ENCODE results near the gene GATA1.

Gene GATA1

GRCh38 chrX:48826135-48826875, 39.9 kb downstream of the GATA1 start, which contains the start of gene ERAS:
Gene ERAS, plus strand, starts transcription at chrX:48826513. Its CDS starts 2,611 bp downstream, at chrX:48829124.
- Histone ChIP-seq H3K79me2 (ENCODE audit: control insufficient read depth, low read length) (no peaks in the 10 kb centered on the region), H3K9me3 (ENCODE audit: control insufficient read depth, insufficient read depth, low read length) (no peaks in the 10 kb centered on the region), H3K27ac (ENCODE audit: low read depth, low read length) (no peak within 1 kb of the TSS), H3K4me2 (ENCODE audit: low read length) (no peak within 1 kb of the TSS), H3K27me3 (ENCODE audit: control insufficient read depth, low read length) (no peaks in the 10 kb centered on the region), H3K4me3 (ENCODE audit: low read length) (no peak within 1 kb of the TSS), H4K20me1 (ENCODE audit: control insufficient read depth, insufficient read depth, low read depth, low read length) (no peaks in the 10 kb centered on the region), H3K4me1 (ENCODE audit: control insufficient read depth, low read length) (no peaks in the 10 kb centered on the region), H3K9me2 (replicated peaks; ENCODE audit: control insufficient read depth, low read length) (no peaks in the 10 kb centered on the region), H3F3A (ENCODE audit: control insufficient read depth, insufficient read depth) (no peaks in the 10 kb centered on the region), H3K36me3 (ENCODE audit: control insufficient read depth, low read length) (no peaks in the 10 kb centered on the region)
- TF ChIP-seq EZH2phosphoT487 (IDR thresholded peaks at IDR 0.05; ENCODE audit: borderline replicate concordance, low read length) (no peak), CTCF (IDR thresholded peaks at IDR 0.05; ENCODE audit: low read depth, low read length, poor library complexity, severe bottlenecking) (peak; percentile 14)

DNA sequence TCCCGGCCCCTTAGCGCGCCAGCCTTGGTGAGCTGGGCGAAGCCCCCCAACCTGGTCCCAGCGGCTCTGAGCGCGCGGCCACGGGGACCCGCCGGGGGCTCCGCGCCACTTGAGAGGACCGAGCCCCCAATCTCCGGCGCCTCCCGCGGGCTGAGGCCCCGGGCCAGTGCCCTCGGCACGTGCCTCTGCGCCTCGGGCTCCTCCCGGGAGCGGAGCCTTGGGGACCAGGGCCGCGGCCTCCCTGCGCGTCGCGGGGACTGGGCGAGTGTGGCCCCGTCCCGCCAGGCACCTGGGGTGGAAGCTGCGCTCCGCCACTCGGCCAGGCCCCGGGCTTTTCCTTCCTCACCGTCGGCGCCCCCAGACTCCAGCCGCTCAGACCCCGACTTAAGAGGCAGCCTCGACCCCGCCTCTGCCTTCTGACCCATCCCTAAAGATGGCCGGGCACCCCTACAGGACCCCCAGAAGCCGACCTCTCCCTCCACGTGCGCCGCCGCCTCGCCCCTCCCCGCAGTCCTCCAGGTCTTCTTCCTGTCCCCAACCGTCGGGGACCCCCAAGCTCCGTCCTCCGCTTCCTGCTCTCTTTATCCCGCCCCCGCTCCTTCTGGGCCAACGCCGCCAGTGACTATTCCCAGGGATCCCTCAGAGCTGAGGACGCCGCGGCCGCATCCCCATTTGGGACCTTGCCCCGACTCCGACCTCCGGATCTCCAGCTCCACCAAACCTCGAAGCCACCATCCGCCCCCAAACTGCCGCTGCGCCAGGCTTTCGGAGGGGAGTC, 40.7 kb downstream of the GATA1 start:
- Histone ChIP-seq H3K4me2 (ENCODE audit: low read length) (no peak overlapping the region), H3K4me3 (ENCODE audit: low read length) (no peak overlapping the region), H3K27me3 (ENCODE audit: control insufficient read depth, low read length) (no peaks in the 10 kb centered on the region)

GRCh38 chrX:48827654-48827968, 41.2 kb downstream of the GATA1 start:
- Histone ChIP-seq H4K20me1 (ENCODE audit: control insufficient read depth, insufficient read depth, low read depth, low read length) (no peaks in the 10 kb centered on the region), H3K79me2 (ENCODE audit: control insufficient read depth, low read length) (no peaks in the 10 kb centered on the region), H3K27me3 (ENCODE audit: control insufficient read depth, low read length) (no peaks in the 10 kb centered on the region), H3K9me2 (replicated peaks; ENCODE audit: control insufficient read depth, low read length) (no peaks in the 10 kb centered on the region), H3K27ac (ENCODE audit: low read depth, low read length) (no peak overlapping the region), H3K4me2 (ENCODE audit: low read length) (no peak overlapping the region), H3K9me3 (ENCODE audit: control insufficient read depth, insufficient read depth, low read length) (no peaks in the 10 kb centered on the region), H3K36me3 (ENCODE audit: control insufficient read depth, low read length) (no peaks in the 10 kb centered on the region), H3K4me3 (ENCODE audit: low read length) (no peak overlapping the region), H3F3A (ENCODE audit: control insufficient read depth, insufficient read depth) (no peaks in the 10 kb centered on the region), H3K4me1 (ENCODE audit: control insufficient read depth, low read length) (no peaks in the 10 kb centered on the region)
- TF ChIP-seq CTCF (IDR thresholded peaks at IDR 0.05; ENCODE audit: low read depth, low read length, poor library complexity, severe bottlenecking) (no peak), EZH2phosphoT487 (IDR thresholded peaks at IDR 0.05; ENCODE audit: borderline replicate concordance, low read length) (no peak)

More for the DNA sequence above, 40.7 kb downstream of the GATA1 start:
- Histone ChIP-seq H3K36me3 (ENCODE audit: control insufficient read depth, low read length) (no peaks in the 10 kb centered on the region), H3K9me3 (ENCODE audit: control insufficient read depth, insufficient read depth, low read length) (no peaks in the 10 kb centered on the region), H3K9me2 (replicated peaks; ENCODE audit: control insufficient read depth, low read length) (no peaks in the 10 kb centered on the region), H3K27ac (ENCODE audit: low read depth, low read length) (no peak overlapping the region), H3F3A (ENCODE audit: control insufficient read depth, insufficient read depth) (no peaks in the 10 kb centered on the region), H4K20me1 (ENCODE audit: control insufficient read depth, insufficient read depth, low read depth, low read length) (no peaks in the 10 kb centered on the region), H3K4me1 (ENCODE audit: control insufficient read depth, low read length) (no peaks in the 10 kb centered on the region), H3K79me2 (ENCODE audit: control insufficient read depth, low read length) (no peaks in the 10 kb centered on the region)
- TF ChIP-seq EZH2phosphoT487 (IDR thresholded peaks at IDR 0.05; ENCODE audit: borderline replicate concordance, low read length) (no peak), CTCF (IDR thresholded peaks at IDR 0.05; ENCODE audit: low read depth, low read length, poor library complexity, severe bottlenecking) (no peak)

All from DOHH2 (cell line).